Measurements from ENCODE around the gene ALAD.

DNA sequence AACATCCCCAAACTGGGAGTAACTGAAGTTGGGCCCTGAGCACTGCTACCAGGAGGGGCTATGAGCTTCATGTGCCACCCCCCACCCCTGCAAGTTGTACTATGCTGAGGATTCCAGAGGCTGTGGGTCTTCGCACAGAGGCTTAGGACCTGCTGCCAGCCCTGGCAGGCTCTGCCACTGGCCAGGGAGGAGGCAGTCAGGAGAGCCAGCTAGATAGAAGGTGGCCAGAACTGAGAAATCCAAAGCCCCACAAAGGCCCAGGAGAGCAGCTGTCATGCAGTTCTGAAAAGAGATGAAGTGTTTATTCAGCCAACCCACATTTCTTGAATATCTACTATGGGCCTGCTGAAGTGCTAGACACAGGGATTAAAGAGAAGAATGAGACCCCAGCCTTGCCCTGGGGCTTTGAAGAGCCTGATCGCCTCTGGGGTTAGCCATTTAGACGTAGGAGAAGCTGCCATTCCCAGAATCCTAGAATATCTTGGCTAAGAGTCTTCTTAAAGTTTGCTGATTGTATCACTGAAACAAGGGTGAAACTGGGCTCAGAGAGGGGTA lies 1.4 kb downstream of the ALAD start:
- TF ChIP-seq CTCF (IDR thresholded peaks at IDR 0.05), result no peak
- no peak for TF ChIP-seq POLR2A (IDR thresholded peaks at IDR 0.05)
